ENCODE data around the gene CERS1. TPM values are rescaled to one million over a fixed set of nuclear protein-coding genes. Genes with fewer than 3 reads are reported as not detected.
A peak's percentile ranks its signal among the peaks of the same experiment; 100 is the strongest.

CERS1 gene
- total RNA-seq, 2 donors from 2014 or later: not detected

GRCh38 chr19:18833849-18834643, 61.9 kb downstream of the CERS1 start:
- DNase-seq (no peak), ATAC-seq (no peak)
- H3K9me3 ChIP-seq (ENCODE audit: control insufficient read depth, low read length, poor library complexity, severe bottlenecking): no peaks in the 10 kb centered on the region
- H3K4me3 Mint-ChIP-seq: peak overlapping the region; percentile 95
- peaks cover 2% of the 10 kb centered on the region for H3K36me3 Mint-ChIP-seq (ENCODE audit: low read depth)
- H3K4me1 Mint-ChIP-seq: peaks cover 46% of the 10 kb centered on the region
- H3K27me3 Mint-ChIP-seq: no peaks in the 10 kb centered on the region
- peak overlapping the region; percentile 95 for H3K27ac Mint-ChIP-seq

GRCh38 chr19:18833141-18833476, 62.8 kb downstream of the CERS1 start:
- no peak for ATAC-seq

GRCh38 chr19:18832306-18833140, 63.4 kb downstream of the CERS1 start:
- DNase-seq (peak in 1 of 3 donors; percentile 41), ATAC-seq (peak; percentile 51)
- Mint-ChIP-seq H3K27me3 (peaks cover 6% of the 10 kb centered on the region), H3K4me1 (peaks cover 37% of the 10 kb centered on the region), H3K4me3 (peak overlapping the region; percentile 95), H3K36me3 (ENCODE audit: low read depth) (peaks cover 2% of the 10 kb centered on the region), H3K27ac (peak overlapping the region; percentile 95)
- H3K9me3 ChIP-seq (ENCODE audit: control insufficient read depth, low read length, poor library complexity, severe bottlenecking): no peaks in the 10 kb centered on the region

More at GRCh38 chr19:18833141-18833476, 62.8 kb downstream of the CERS1 start:
- peak overlapping the region; percentile 95 for H3K4me3 Mint-ChIP-seq
- peaks cover 2% of the 10 kb centered on the region for H3K36me3 Mint-ChIP-seq (ENCODE audit: low read depth)
- H3K4me1 Mint-ChIP-seq: peaks cover 42% of the 10 kb centered on the region
- no peaks in the 10 kb centered on the region for H3K9me3 ChIP-seq (ENCODE audit: control insufficient read depth, low read length, poor library complexity, severe bottlenecking)
- DNase-seq: no peak
- peak overlapping the region; percentile 95 for H3K27ac Mint-ChIP-seq
- H3K27me3 Mint-ChIP-seq: peaks cover 6% of the 10 kb centered on the region

- peak; percentile 87 for ATAC-seq
- H3K9me3 ChIP-seq (ENCODE audit: control insufficient read depth, low read length, poor library complexity, severe bottlenecking): no peaks in the 10 kb centered on the region
- Mint-ChIP-seq H3K4me1 (peaks cover 33% of the 10 kb centered on the region), H3K27ac (peak within 1 kb of the TSS; percentile 95), H3K27me3 (peaks cover 6% of the 10 kb centered on the region), H3K4me3 (peak within 1 kb of the TSS; percentile 95), H3K36me3 (ENCODE audit: low read depth) (peaks cover 2% of the 10 kb centered on the region)
- peak; percentile 96 to 99 (median 96) for DNase-seq
Observed at GRCh38 chr19:18831524-18832305, 64.2 kb downstream of the CERS1 start, which contains the start of gene UPF1. TSS of gene UPF1 (plus strand) at chr19:18831959. CDS start at chr19:18832210, 251 bp downstream.

- no peak overlapping the region for H3K4me3 Mint-ChIP-seq
- peak overlapping the region; percentile 4 for H3K27ac Mint-ChIP-seq
- H3K9me3 ChIP-seq (ENCODE audit: control insufficient read depth, low read length, poor library complexity, severe bottlenecking): no peaks in the 10 kb centered on the region
Observed at GRCh38 chr19:18830488-18830887, 65.5 kb downstream of the CERS1 start.

GRCh38 chr19:18828786-18829185, 67.2 kb downstream of the CERS1 start:
- no peaks in the 10 kb centered on the region for H3K9me3 ChIP-seq (ENCODE audit: control insufficient read depth, low read length, poor library complexity, severe bottlenecking)
- H3K4me3 Mint-ChIP-seq: no peak overlapping the region
- H3K4me1 Mint-ChIP-seq: peaks cover 11% of the 10 kb centered on the region
- DNase-seq (no peak), ATAC-seq (no peak)
- peaks cover 13% of the 10 kb centered on the region for H3K27me3 Mint-ChIP-seq
- H3K36me3 Mint-ChIP-seq (ENCODE audit: low read depth): no peaks in the 10 kb centered on the region
- no peak overlapping the region for H3K27ac Mint-ChIP-seq

More at GRCh38 chr19:18830488-18830887, 65.5 kb downstream of the CERS1 start:
- Mint-ChIP-seq H3K36me3 (ENCODE audit: low read depth) (peaks cover 2% of the 10 kb centered on the region), H3K4me1 (peaks cover 25% of the 10 kb centered on the region), H3K27me3 (peaks cover 9% of the 10 kb centered on the region)
- no peak for ATAC-seq
- DNase-seq: no peak

Other genes starting within 250 kb of the CERS1 start
- gene CRTC1, start 212.5 kb downstream of the CERS1 start, total RNA-seq: 10 to 100 TPM; 14.4 to 15.3 TPM
- gene COMP, start 104.9 kb downstream of the CERS1 start, total RNA-seq: not detected
- 100 to 1,000 TPM; 135 to 143 TPM for gene UPF1, start 64.2 kb downstream of the CERS1 start, total RNA-seq
- 100 to 1,000 TPM; 166 to 185 TPM for gene COPE, start 23.2 kb upstream of the CERS1 start, total RNA-seq
- 10 to 100 TPM; 45.2 to 49.1 TPM for gene DDX49, start 23.6 kb upstream of the CERS1 start, total RNA-seq
- gene HOMER3, start 45.1 kb upstream of the CERS1 start, total RNA-seq: 1 to 10 TPM; 3.3 to 4.7 TPM
- gene SUGP2, start 137.4 kb upstream of the CERS1 start, total RNA-seq: 100 to 1,000 TPM; 109 to 127 TPM
- gene ARMC6, start 137.4 kb upstream of the CERS1 start, total RNA-seq: 10 to 100 TPM; 11.6 to 12.3 TPM
- 10 to 100 TPM; 17.1 to 18.9 TPM for gene SLC25A42, start 167.8 kb upstream of the CERS1 start, total RNA-seq
- gene TMEM161A, start 242.3 kb upstream of the CERS1 start, total RNA-seq: 10 to 100 TPM; 13.1 to 13.7 TPM

Data from T-helper 17 cell (primary cell).